GM18951 (cell line): ENCODE measurements around the gene KDM5B.
A peak's percentile ranks its signal among the peaks of the same experiment; 100 is the strongest.
"Not testable (repeated sequence)": the region's sequence is repeated elsewhere in the genome, so short reads cannot be mapped to it uniquely, and the experiment has no call there.

Experiments
- POLR2A ChIP-seq: IDR thresholded peaks from 4 replicates; pipeline ENCODE4 v1.6.1; 2011; ENCODE audit warnings: mild to moderate bottlenecking; ENCODE audit not compliant: insufficient read length, insufficient read depth; ENCODE audit errors: extremely low read depth
- in situ Hi-C: fragments of 300-500 bp; cut with MboI; formaldehyde crosslinking; loops from one replicate; pipeline ENCODE4 v1.12.0; 2022; ENCODE audit warnings: low sequenced_read_pairs, mixed read lengths, inconsistent platforms; ENCODE audit not compliant: unreplicated experiment

The KDM5B gene

DNA sequence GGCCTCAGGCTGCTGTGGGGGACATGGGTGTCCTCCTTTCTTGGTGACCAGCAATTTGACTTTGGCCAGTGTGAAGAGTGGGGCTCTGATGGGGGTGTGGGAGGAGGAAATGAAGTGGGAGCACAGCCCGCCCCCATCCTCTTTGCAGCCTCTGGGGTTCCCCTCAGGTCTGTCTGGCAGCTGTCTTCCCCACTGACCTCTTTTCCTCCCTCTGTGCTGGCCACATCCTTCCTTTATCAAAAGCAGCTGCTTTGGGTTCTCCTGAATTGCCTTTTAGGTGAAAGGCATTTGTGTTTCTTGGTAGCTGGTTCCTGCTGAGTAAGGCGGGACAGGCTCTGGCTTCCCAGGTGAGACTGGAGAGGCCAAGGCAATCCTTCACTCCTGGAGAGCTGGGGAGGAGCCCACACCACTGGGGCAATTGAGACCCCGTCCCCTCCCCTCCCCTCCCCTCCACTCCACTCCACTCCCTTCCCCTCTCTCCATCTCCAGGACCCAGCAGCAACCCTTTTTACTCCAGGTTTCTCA, 27.4 kb upstream of the KDM5B start:
- in situ Hi-C loops = no loop called here
- TF ChIP-seq POLR2A = no peak

- in situ Hi-C loops = no loop called here
- TF ChIP-seq POLR2A = no peak
Observed at GRCh38 chr1:202834771-202835547, 26.7 kb upstream of the KDM5B start.

DNA sequence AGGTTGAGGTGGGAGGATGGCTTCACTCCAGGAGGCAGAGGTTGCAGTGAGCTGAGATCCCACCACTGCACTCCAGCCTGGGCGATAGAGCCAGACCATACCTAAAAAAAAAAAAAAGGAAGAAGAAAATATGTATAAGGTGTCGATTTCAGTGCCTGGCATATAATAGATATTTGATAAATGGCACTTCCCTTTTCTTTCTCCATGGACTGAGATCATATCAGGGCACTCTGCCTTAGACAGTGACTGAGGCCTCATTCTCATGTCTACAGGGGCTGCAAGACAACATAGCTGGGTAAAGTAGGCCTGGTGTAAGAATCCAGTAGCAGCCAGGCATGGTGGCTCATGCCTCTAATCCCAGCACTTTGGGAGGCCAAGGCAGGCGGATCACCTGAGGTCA, 23.7 kb upstream of the KDM5B start:
- TF ChIP-seq POLR2A = no peak
- in situ Hi-C loops = no loop called here

GRCh38 chr1:202829223-202829622, 21.0 kb upstream of the KDM5B start:
- in situ Hi-C loops = not testable (repeated sequence)

- no peak for TF ChIP-seq POLR2A
- in situ Hi-C loops = no loop called here
Observed at GRCh38 chr1:202825748-202826147, 17.5 kb upstream of the KDM5B start.

DNA sequence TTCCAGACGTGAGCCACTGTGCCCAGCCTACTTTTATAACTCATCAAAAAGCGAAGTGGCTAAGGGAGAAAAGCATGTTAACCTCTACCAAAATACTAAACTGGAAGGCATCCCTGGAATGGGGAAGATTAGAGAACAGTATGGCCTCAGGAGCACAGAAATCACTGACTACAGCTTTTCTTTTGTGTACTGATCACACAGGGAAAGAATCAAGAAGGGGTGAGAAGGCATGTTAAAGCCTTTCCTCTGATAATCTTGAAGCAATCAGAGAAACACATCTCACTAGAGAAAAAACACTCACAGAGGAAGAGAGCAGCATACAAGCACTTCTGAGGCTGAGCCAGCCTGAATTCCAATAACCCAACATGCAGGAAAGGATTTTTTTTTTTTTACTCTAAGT, 13.2 kb upstream of the KDM5B start:
- in situ Hi-C loops = no loop called here

DNA sequence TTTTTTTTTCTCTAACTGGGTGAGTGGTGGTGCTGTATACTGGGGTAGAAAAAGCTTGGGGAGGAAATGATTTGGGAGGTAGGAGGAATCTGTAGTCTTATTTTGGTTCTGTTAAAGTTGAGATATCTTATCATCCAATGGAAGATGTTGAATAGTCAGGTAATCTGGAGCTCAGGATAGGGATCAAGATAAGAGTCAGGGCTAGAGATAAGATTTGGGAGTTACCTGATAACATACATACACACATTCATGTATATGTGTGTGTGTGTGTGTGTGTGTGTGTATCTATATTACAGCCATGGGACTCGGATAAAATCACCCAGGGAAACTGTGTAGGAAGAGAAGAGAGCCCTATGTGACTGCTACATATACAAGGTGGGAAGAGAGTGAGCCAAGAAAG, 10.6 kb upstream of the KDM5B start:
- in situ Hi-C loops = no loop called here
- TF ChIP-seq POLR2A = no peak

More for the DNA sequence above, 13.2 kb upstream of the KDM5B start:
- TF ChIP-seq POLR2A = no peak

GRCh38 chr1:202815120-202815519, 6.9 kb upstream of the KDM5B start:
- in situ Hi-C loops = no loop called here

DNA sequence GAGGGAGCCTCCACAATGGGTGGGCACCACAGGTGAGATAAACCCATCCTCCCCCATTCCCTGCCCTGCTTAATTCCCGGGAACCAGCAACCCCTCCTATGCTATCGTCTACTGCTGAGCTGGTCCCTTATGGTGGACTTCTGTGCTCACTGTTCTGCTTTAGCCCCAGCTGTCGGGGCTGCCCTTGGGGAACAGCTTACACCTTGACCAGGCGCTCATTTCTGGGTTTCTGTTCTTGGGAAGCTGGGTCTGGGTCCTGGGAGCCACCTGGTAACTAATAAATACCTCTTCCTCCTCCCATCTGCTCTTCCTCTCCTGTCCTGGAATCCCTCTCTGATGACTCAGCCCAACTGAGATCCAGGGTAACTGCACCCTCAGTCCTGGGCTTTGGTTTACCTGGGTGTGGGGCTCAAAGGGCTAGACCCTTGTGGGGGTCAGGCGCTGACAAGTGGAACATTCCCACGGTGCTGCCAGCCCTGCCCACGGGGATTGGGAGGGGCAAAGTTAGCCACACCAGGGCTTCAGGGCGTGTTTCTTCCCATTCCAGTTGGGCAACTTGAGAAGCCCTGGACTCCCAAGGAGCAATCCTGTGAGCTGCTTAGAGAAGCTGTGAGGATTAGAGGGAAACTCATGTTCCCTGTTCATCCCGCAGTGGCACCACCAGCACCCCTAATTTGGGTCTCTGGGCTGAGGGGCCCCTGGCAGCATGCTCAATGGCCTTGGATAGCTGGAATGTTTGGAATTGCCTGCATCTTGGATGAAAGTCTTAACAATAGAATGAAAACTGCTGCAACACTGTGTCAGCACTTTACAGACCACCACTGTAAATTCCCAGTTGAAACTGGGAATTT, 4.2 kb upstream of the KDM5B start:
- TF ChIP-seq POLR2A = no peak
- in situ Hi-C loops = no loop called here

More at GRCh38 chr1:202815120-202815519, 6.9 kb upstream of the KDM5B start:
- no peak for TF ChIP-seq POLR2A

GRCh38 chr1:202811296-202812175, 3.3 kb upstream of the KDM5B start:
- in situ Hi-C loops = no loop called here

DNA sequence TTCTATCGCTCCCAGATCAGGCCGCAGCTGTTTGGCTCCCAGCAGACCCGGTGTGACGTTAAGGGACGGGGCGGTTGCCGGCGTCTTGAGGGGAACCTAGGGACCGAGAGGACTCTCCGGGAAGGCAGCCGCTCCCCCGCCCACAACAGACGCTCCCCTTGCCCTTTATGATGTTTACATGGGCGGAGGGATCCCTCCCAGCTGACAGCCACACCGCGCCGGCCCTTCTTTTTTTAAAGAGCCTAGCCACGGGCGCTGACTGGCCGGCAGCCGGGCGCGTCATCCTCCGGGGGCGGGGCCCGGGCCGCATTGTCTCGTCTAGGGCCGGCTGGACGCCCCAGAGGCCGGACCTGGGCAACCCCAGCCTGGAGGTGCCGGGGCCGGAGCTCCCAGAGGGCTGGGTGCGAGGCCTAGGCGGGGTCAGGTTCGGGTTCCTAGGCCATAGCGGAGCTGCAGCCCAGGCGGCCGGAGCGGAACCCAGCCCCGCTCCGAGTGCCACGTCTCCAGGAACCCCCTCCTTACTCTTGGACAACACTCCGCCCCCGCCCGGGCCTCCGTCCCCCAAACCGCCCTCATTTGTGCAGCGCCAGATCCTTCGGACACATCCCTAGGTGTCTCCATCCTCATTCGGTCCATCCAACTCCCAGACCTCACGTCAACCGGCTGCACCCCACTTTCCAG, 2.5 kb upstream of the KDM5B start, which contains the start of gene PCAT6:
Gene PCAT6, plus strand, starts transcription at position 340 of the 681 bp plus-strand sequence.
- in situ Hi-C loops = no loop called here
- peak; percentile 59 for TF ChIP-seq POLR2A

More at GRCh38 chr1:202811296-202812175, 3.3 kb upstream of the KDM5B start:
- TF ChIP-seq POLR2A = no peak

DNA sequence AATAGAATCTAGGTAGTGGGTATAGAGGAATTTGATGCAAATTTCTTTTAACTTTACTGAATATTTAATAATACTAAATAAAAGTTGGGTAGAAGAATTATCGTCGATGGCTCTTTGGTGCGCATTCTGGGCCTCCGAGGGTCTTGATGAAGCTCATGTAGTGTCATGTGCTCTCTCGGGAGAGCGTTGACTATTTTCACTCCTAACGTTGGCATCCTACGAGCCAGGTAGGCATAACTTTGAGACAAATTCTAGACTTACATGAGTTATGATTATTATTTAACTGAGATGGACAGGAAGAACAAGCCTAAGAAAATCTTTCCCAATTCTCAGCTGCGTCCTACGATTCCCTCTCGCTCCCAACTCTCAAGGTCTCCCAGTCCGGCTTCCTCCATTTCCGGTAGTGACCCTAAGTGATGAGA, 2.0 kb upstream of the KDM5B start:
- in situ Hi-C loops = no loop called here
- TF ChIP-seq POLR2A = no peak
